Stimulated activated CD8-positive, alpha-beta memory T cell treated with anti-CD3 and anti-CD28 coated beads, Interleukin-2, amount 100 ng/mL, for 48 hours (primary cell): ENCODE measurements around the gene DND1.
"Not testable (repeated sequence)": the region's sequence is repeated elsewhere in the genome, so short reads cannot be mapped to it uniquely, and the experiment has no call there.

Source experiments
- DNase-seq, 2 donors: peaks; one replicate each; pipeline ENCODE4 v3.0.0-alpha.2; 2020; ENCODE audit warnings: low read depth in 2 of 2

The DND1 gene

GRCh38 chr5:140672455-140673186, 755 bp downstream of the DND1 start:
- DNase-seq: no peak

GRCh38 chr5:140671472-140672125, 1.8 kb downstream of the DND1 start:
- DNase-seq: no peak

GRCh38 chr5:140671035-140671434, 2.3 kb downstream of the DND1 start:
- DNase-seq: not testable (repeated sequence)

GRCh38 chr5:140664359-140665119, 8.8 kb downstream of the DND1 start, which contains the start of gene WDR55:
Gene WDR55 (plus strand): TSS chr5:140664904. CDS start chr5:140664913, 9 bp downstream.
- peak; percentile 96 for DNase-seq

GRCh38 chr5:140664030-140664358, 9.4 kb downstream of the DND1 start:
- no peak for DNase-seq

GRCh38 chr5:140660371-140660770, 13.0 kb downstream of the DND1 start:
- not testable (repeated sequence) for DNase-seq

GRCh38 chr5:140658870-140659269, 14.5 kb downstream of the DND1 start:
- no peak for DNase-seq

GRCh38 chr5:140647042-140647419, 26.3 kb downstream of the DND1 start:
- no peak for DNase-seq

- no peak for DNase-seq
Measured at GRCh38 chr5:140642718-140643117, 30.7 kb downstream of the DND1 start.

GRCh38 chr5:140641716-140642115, 31.7 kb downstream of the DND1 start:
- no peak for DNase-seq

GRCh38 chr5:140639148-140639981, 34.0 kb downstream of the DND1 start, which contains the start of gene TMCO6:
Gene TMCO6 (plus strand): TSS chr5:140639451. CDS start chr5:140639528, 77 bp downstream.
- peak; percentile 98 for DNase-seq

GRCh38 chr5:140638898-140639147, 34.6 kb downstream of the DND1 start:
- DNase-seq: not testable (repeated sequence)

GRCh38 chr5:140637371-140638100, 35.8 kb downstream of the DND1 start:
- DNase-seq: no peak

- DNase-seq: no peak
Measured at GRCh38 chr5:140635291-140636257, 37.8 kb downstream of the DND1 start.

- DNase-seq: no peak
Measured at GRCh38 chr5:140634103-140634502, 39.3 kb downstream of the DND1 start.

GRCh38 chr5:140633501-140633900, 39.9 kb downstream of the DND1 start:
- no peak for DNase-seq

- no peak for DNase-seq
Measured at GRCh38 chr5:140633021-140633471, 40.3 kb downstream of the DND1 start, which contains the start of gene CD14. Gene CD14 (minus strand): TSS chr5:140633175. CDS start chr5:140633071, 104 bp downstream.

GRCh38 chr5:140632366-140633020, 40.9 kb downstream of the DND1 start:
- DNase-seq: peak in 1 of 2 donors; percentile 23

GRCh38 chr5:140631831-140632365, 41.5 kb downstream of the DND1 start:
- DNase-seq: peak in 1 of 2 donors; percentile 10
